ENCODE results near the gene TRIP6. TPM values are rescaled to one million over a fixed set of nuclear protein-coding genes. Genes with fewer than 3 reads are reported as not detected.
A peak's percentile ranks its signal among the peaks of the same experiment; 100 is the strongest.

Gene TRIP6
- total and polyA plus RNA-seq, 3 experiments from 2014 or later = 2.0 to 37.7 (median 36.8) TPM

GRCh38 chr7:100860702-100861615 is 6.2 kb upstream of the TRIP6 start:
- CTCF ChIA-PET = interaction anchor here (1.8 kb wide), 1 partner anchor 9 kb away, joined by 8 read pairs; the partner anchor contains the start of gene SLC12A9
- H3K27ac ChIP-seq (ENCODE audit: low read depth, low read length) = no peak overlapping the region
- peaks cover under 1 to 4% (median 2%) of the 10 kb centered on the region in 3 donors for H3K4me1 Mint-ChIP-seq

DNA sequence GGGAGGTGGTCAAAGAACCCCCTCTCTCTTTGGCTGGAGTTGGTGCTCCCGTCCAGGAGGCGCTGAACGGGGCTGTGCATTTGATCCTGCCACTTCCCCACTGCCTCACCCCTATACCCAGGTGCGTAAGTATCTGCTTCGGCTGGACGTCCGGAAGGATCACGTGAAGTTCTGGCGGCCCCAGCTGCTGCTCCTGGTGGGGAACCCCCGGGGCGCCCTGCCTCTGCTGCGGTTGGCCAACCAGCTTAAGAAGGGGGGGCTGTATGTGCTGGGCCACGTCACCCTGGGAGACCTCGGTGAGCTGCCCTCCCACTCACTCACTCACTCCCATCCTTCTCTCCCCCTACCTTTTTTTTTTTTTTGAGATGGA is 5.6 kb upstream of the TRIP6 start:
- no peak for DNase-seq
- Mint-ChIP-seq H3K36me3 (peaks cover 13 to 79% (median 21%) of the 10 kb centered on the region in 3 donors), H3K4me1 (peaks cover 2 to 6% (median 3%) of the 10 kb centered on the region in 3 donors), H3K27ac (no peak overlapping the region), H3K9me3 (no peaks in the 10 kb centered on the region), H3K27me3 (no peaks in the 10 kb centered on the region), H3K4me3 (no peak overlapping the region)
- Histone ChIP-seq H3K27ac (ENCODE audit: low read depth, low read length) (no peak overlapping the region), H3K4me3 (ENCODE audit: low read length) (no peak overlapping the region), H3K27me3 (ENCODE audit: insufficient read depth, low read length, poor library complexity, severe bottlenecking) (no peaks in the 10 kb centered on the region), H3K36me3 (ENCODE audit: insufficient read depth, low read length) (peaks cover 12% of the 10 kb centered on the region), H3K4me1 (ENCODE audit: insufficient read depth, low read length) (peaks cover 9% of the 10 kb centered on the region), H3K9me3 (ENCODE audit: low read length) (no peaks in the 10 kb centered on the region)
- ChIA-PET POLR2A (interaction anchor here (0.6 kb wide), 1 partner anchor 12 kb away, joined by 3 read pairs; no protein-coding TSS in a partner anchor), CTCF (interaction anchor here (1.8 kb wide), 1 partner anchor 9 kb away, joined by 8 read pairs; the partner anchor contains the start of gene SLC12A9)

More at GRCh38 chr7:100860702-100861615, 6.2 kb upstream of the TRIP6 start:
- peaks cover 12% of the 10 kb centered on the region for H3K36me3 ChIP-seq (ENCODE audit: insufficient read depth, low read length)
- Mint-ChIP-seq H3K9me3 (no peaks in the 10 kb centered on the region), H3K27me3 (no peaks in the 10 kb centered on the region), H3K4me3 (no peak overlapping the region), H3K36me3 (peaks cover 13 to 79% (median 21%) of the 10 kb centered on the region in 3 donors), H3K27ac (peak overlapping the region in 1 of 8 donors; percentile 67)
- POLR2A ChIA-PET = no interaction called here
- DNase-seq = no peak
- H3K4me3 ChIP-seq (ENCODE audit: low read length) = no peak overlapping the region
- peaks cover 4% of the 10 kb centered on the region for H3K4me1 ChIP-seq (ENCODE audit: insufficient read depth, low read length)
- no peaks in the 10 kb centered on the region for H3K27me3 ChIP-seq (ENCODE audit: insufficient read depth, low read length, poor library complexity, severe bottlenecking)
- H3K9me3 ChIP-seq (ENCODE audit: low read length) = no peaks in the 10 kb centered on the region

- Mint-ChIP-seq H3K9me3 (no peaks in the 10 kb centered on the region), H3K36me3 (peaks cover 13 to 68% (median 16%) of the 10 kb centered on the region in 3 donors), H3K27me3 (no peaks in the 10 kb centered on the region), H3K4me3 (no peak overlapping the region), H3K4me1 (peaks cover 4 to 22% (median 16%) of the 10 kb centered on the region in 3 donors), H3K27ac (peak overlapping the region in 1 of 8 donors; percentile 46)
- POLR2A ChIA-PET = no interaction called here
- Histone ChIP-seq H3K9me3 (ENCODE audit: low read length) (no peaks in the 10 kb centered on the region), H3K27me3 (ENCODE audit: insufficient read depth, low read length, poor library complexity, severe bottlenecking) (no peaks in the 10 kb centered on the region), H3K27ac (ENCODE audit: low read depth, low read length) (no peak overlapping the region), H3K36me3 (ENCODE audit: insufficient read depth, low read length) (peaks cover 12% of the 10 kb centered on the region), H3K4me3 (ENCODE audit: low read length) (no peak overlapping the region), H3K4me1 (ENCODE audit: insufficient read depth, low read length) (peaks cover 17% of the 10 kb centered on the region)
- CTCF ChIA-PET = interaction anchor here (1.3 kb wide), 1 partner anchor 11 kb away, joined by 3 read pairs; the partner anchor contains the start of gene SLC12A9
- no peak for DNase-seq
Observed at GRCh38 chr7:100863406-100863950, 3.7 kb upstream of the TRIP6 start.

- H3K4me3 Mint-ChIP-seq = peak overlapping the region in 1 of 7 donors; percentile 37
- H3K9me3 Mint-ChIP-seq = no peaks in the 10 kb centered on the region
- DNase-seq = no peak
- no peak overlapping the region for H3K27ac ChIP-seq (ENCODE audit: low read depth, low read length)
- H3K4me3 ChIP-seq (ENCODE audit: low read length) = no peak overlapping the region
- H3K36me3 ChIP-seq (ENCODE audit: insufficient read depth, low read length) = peaks cover 12% of the 10 kb centered on the region
- H3K4me1 ChIP-seq (ENCODE audit: insufficient read depth, low read length) = peaks cover 17% of the 10 kb centered on the region
- CTCF ChIA-PET = no interaction called here
- H3K4me1 Mint-ChIP-seq = peaks cover 4 to 23% (median 16%) of the 10 kb centered on the region in 3 donors
- peak overlapping the region in 1 of 8 donors; percentile 82 for H3K27ac Mint-ChIP-seq
- no peaks in the 10 kb centered on the region for H3K9me3 ChIP-seq (ENCODE audit: low read length)
- no peaks in the 10 kb centered on the region for H3K27me3 ChIP-seq (ENCODE audit: insufficient read depth, low read length, poor library complexity, severe bottlenecking)
- H3K36me3 Mint-ChIP-seq = peaks cover 13 to 60% (median 16%) of the 10 kb centered on the region in 3 donors
- POLR2A ChIA-PET = interaction anchor here (0.5 kb wide), 1 partner anchor 25 kb away, joined by 3 read pairs; the partner anchor contains the start of gene UFSP1
- no peaks in the 10 kb centered on the region for H3K27me3 Mint-ChIP-seq
Observed at GRCh38 chr7:100864263-100864845, 2.8 kb upstream of the TRIP6 start.

GRCh38 chr7:100865372-100865911 is 1.7 kb upstream of the TRIP6 start:
- DNase-seq = no peak
- Mint-ChIP-seq H3K27me3 (no peaks in the 10 kb centered on the region), H3K4me3 (peak overlapping the region in 1 of 7 donors; percentile 12), H3K36me3 (peaks cover 5 to 50% (median 9%) of the 10 kb centered on the region in 3 donors), H3K27ac (peak overlapping the region in 3 of 8 donors; percentile 10 to 70 (median 35)), H3K4me1 (peaks cover 4 to 19% (median 16%) of the 10 kb centered on the region in 3 donors), H3K9me3 (no peaks in the 10 kb centered on the region)
- Histone ChIP-seq H3K27ac (ENCODE audit: low read depth, low read length) (no peak overlapping the region), H3K36me3 (ENCODE audit: insufficient read depth, low read length) (peaks cover 5% of the 10 kb centered on the region), H3K4me3 (ENCODE audit: low read length) (no peak overlapping the region), H3K4me1 (ENCODE audit: insufficient read depth, low read length) (peaks cover 17% of the 10 kb centered on the region), H3K27me3 (ENCODE audit: insufficient read depth, low read length, poor library complexity, severe bottlenecking) (no peaks in the 10 kb centered on the region), H3K9me3 (ENCODE audit: low read length) (no peaks in the 10 kb centered on the region)
- ChIA-PET CTCF (no interaction called here), POLR2A (no interaction called here)

GRCh38 chr7:100865938-100866728 is 1.1 kb upstream of the TRIP6 start:
- H3K36me3 Mint-ChIP-seq = peaks cover 0 to 45% (median 3%) of the 10 kb centered on the region in 3 donors
- Histone ChIP-seq H3K27ac (ENCODE audit: low read depth, low read length) (peak overlapping the region; percentile 76), H3K4me1 (ENCODE audit: insufficient read depth, low read length) (peaks cover 17% of the 10 kb centered on the region), H3K9me3 (ENCODE audit: low read length) (no peaks in the 10 kb centered on the region), H3K27me3 (ENCODE audit: insufficient read depth, low read length, poor library complexity, severe bottlenecking) (no peaks in the 10 kb centered on the region), H3K4me3 (ENCODE audit: low read length) (peak overlapping the region; percentile 53), H3K36me3 (ENCODE audit: insufficient read depth, low read length) (peaks cover 5% of the 10 kb centered on the region)
- peak overlapping the region in 4 of 7 donors; percentile 15 to 82 (median 78) for H3K4me3 Mint-ChIP-seq
- DNase-seq = peak in 1 of 5 donors; percentile 44
- no peaks in the 10 kb centered on the region for H3K9me3 Mint-ChIP-seq
- POLR2A ChIA-PET = interaction anchor here (0.8 kb wide), 1 partner anchor 9 kb away, joined by 4 read pairs; the partner anchor contains the start of gene SRRT
- H3K27ac Mint-ChIP-seq = peak overlapping the region in 1 of 8 donors; percentile 48
- H3K27me3 Mint-ChIP-seq = no peaks in the 10 kb centered on the region
- CTCF ChIA-PET = interaction anchor here (1.5 kb wide), 1 partner anchor 13 kb away, joined by 4 read pairs; the partner anchor contains the start of gene SLC12A9
- H3K4me1 Mint-ChIP-seq = peaks cover 4 to 19% (median 16%) of the 10 kb centered on the region in 3 donors

- H3K4me1 Mint-ChIP-seq = peaks cover 4 to 19% (median 16%) of the 10 kb centered on the region in 3 donors
- H3K36me3 ChIP-seq (ENCODE audit: insufficient read depth, low read length) = peaks cover 5% of the 10 kb centered on the region
- H3K4me3 Mint-ChIP-seq = peak overlapping the region; percentile 24 to 82 (median 73)
- peak overlapping the region; percentile 76 for H3K27ac ChIP-seq (ENCODE audit: low read depth, low read length)
- H3K9me3 ChIP-seq (ENCODE audit: low read length) = no peaks in the 10 kb centered on the region
- no peak for DNase-seq
- H3K27me3 Mint-ChIP-seq = no peaks in the 10 kb centered on the region
- H3K4me3 ChIP-seq (ENCODE audit: low read length) = peak overlapping the region; percentile 53
- peaks cover 17% of the 10 kb centered on the region for H3K4me1 ChIP-seq (ENCODE audit: insufficient read depth, low read length)
- H3K9me3 Mint-ChIP-seq = no peaks in the 10 kb centered on the region
- H3K27me3 ChIP-seq (ENCODE audit: insufficient read depth, low read length, poor library complexity, severe bottlenecking) = no peaks in the 10 kb centered on the region
- ChIA-PET CTCF (interaction anchor here (1.5 kb wide), 1 partner anchor 14 kb away, joined by 4 read pairs; the partner anchor contains the start of gene SLC12A9), POLR2A (interaction anchor here (0.8 kb wide), 1 partner anchor 9 kb away, joined by 4 read pairs; the partner anchor contains the start of gene SRRT)
- H3K27ac Mint-ChIP-seq = peak overlapping the region in 4 of 8 donors; percentile 48 to 79 (median 70)
- H3K36me3 Mint-ChIP-seq = peaks cover 0 to 42% (median 4%) of the 10 kb centered on the region in 3 donors
Observed at GRCh38 chr7:100866729-100867039, 503 bp upstream of the TRIP6 start.
